ENCODE measurements around the gene PPFIBP2.

GRCh38 chr11:7600205-7600775 is 86.5 kb downstream of the PPFIBP2 start:
- TF ChIP-seq CTCF (IDR thresholded peaks at IDR 0.05) (no peak), POLR2A (IDR thresholded peaks at IDR 0.05) (no peak)

All from thyroid gland (tissue), 4 donors.